ENCODE measurements around the gene CTNND2.

Gene CTNND2

DNA sequence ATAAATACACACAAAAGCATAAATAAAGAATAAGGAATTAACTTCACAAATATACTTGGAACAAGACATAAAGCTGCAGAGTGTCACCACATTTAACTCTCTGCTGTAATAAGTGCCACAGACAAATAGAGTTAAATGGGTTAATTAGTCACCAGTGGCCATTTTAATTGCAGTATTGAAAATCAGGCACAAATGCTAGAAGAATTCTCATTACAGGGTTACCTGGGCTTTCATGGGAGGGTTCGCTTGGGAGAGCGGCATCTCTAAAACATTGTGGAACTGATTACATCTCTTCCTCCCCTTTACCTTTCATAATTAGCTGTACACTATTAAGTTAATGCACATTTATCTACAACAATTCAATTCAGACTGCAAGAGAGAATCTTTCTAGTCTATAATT, 637.9 kb downstream of the CTNND2 start:
- ATAC-seq (ENCODE audit: insufficient read depth, low read depth) = no peak
- no peaks in the 10 kb centered on the region for H3K79me2 ChIP-seq (ENCODE audit: insufficient read depth, low read length)
- no peak overlapping the region for H3K9ac ChIP-seq (ENCODE audit: low read depth, low read length)
- no peaks in the 10 kb centered on the region for H3K27me3 ChIP-seq (ENCODE audit: insufficient read depth, low read length, poor library complexity)
- H3K4me1 ChIP-seq (ENCODE audit: insufficient read depth, low read length) = no peaks in the 10 kb centered on the region
- H3K4me2 ChIP-seq (ENCODE audit: insufficient read depth, low read length) = no peak overlapping the region
- no peaks in the 10 kb centered on the region for H3K36me3 ChIP-seq (ENCODE audit: insufficient read depth, low read length)
- H3K9me3 ChIP-seq (ENCODE audit: insufficient read depth, low read length, severe bottlenecking) = no peaks in the 10 kb centered on the region
- no peaks in the 10 kb centered on the region for H4K20me1 ChIP-seq (ENCODE audit: insufficient read depth, low read length)
- H3K27ac ChIP-seq (ENCODE audit: low read length) = no peak overlapping the region
- TF ChIP-seq EZH2 (IDR thresholded peaks at IDR 0.05; ENCODE audit: borderline replicate concordance, low read depth, low read length, severe bottlenecking) = no peak
- TF ChIP-seq, protein P1, sequence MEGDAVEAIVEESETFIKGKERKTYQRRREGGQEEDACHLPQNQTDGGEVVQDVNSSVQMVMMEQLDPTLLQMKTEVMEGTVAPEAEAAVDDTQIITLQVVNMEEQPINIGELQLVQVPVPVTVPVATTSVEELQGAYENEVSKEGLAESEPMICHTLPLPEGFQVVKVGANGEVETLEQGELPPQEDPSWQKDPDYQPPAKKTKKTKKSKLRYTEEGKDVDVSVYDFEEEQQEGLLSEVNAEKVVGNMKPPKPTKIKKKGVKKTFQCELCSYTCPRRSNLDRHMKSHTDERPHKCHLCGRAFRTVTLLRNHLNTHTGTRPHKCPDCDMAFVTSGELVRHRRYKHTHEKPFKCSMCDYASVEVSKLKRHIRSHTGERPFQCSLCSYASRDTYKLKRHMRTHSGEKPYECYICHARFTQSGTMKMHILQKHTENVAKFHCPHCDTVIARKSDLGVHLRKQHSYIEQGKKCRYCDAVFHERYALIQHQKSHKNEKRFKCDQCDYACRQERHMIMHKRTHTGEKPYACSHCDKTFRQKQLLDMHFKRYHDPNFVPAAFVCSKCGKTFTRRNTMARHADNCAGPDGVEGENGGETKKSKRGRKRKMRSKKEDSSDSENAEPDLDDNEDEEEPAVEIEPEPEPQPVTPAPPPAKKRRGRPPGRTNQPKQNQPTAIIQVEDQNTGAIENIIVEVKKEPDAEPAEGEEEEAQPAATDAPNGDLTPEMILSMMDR (IDR thresholded peaks at IDR 0.05; ENCODE audit: borderline replicate concordance, extremely low read depth, low read length, poor library complexity, severe bottlenecking) = no peak
- H3K4me3 ChIP-seq (ENCODE audit: low read depth in 1 of 2, low read length in 2 of 2) = no peak overlapping the region
- H2AFZ ChIP-seq (ENCODE audit: low read depth, low read length) = no peak overlapping the region
- DNase-seq = no peak

DNA sequence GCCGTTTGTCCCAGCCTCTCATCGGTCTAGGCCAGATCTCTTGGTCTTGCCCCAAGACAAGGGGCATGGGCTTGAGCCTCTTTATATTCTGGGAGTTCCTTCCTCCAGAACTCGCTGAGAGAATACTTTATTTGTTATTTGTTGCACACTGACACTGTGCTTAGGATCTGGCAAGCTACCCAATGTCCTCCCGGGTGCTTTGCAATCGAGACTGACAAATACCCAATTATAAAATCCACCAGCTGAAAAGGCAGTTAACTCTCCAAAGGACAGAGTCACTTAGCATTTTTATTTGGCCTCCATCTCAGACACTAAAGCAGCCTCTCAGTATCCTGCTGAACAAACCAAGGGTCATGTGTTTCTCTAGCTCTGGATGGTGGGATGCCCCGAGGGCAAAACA, 643.0 kb downstream of the CTNND2 start:
- Histone ChIP-seq H3K79me2 (ENCODE audit: insufficient read depth, low read length) (no peaks in the 10 kb centered on the region), H3K4me1 (ENCODE audit: insufficient read depth, low read length) (no peaks in the 10 kb centered on the region), H3K9ac (ENCODE audit: low read depth, low read length) (no peak overlapping the region), H2AFZ (ENCODE audit: low read depth, low read length) (no peak overlapping the region), H3K4me3 (ENCODE audit: low read depth in 1 of 2, low read length in 2 of 2) (no peak overlapping the region), H3K27me3 (ENCODE audit: insufficient read depth, low read length, poor library complexity) (no peaks in the 10 kb centered on the region), H3K36me3 (ENCODE audit: insufficient read depth, low read length) (no peaks in the 10 kb centered on the region), H3K4me2 (ENCODE audit: insufficient read depth, low read length) (no peak overlapping the region), H3K9me3 (ENCODE audit: insufficient read depth, low read length, severe bottlenecking) (no peaks in the 10 kb centered on the region), H4K20me1 (ENCODE audit: insufficient read depth, low read length) (no peaks in the 10 kb centered on the region), H3K27ac (ENCODE audit: low read length) (no peak overlapping the region)
- no peak for DNase-seq
- TF ChIP-seq, protein P1 (IDR thresholded peaks at IDR 0.05; ENCODE audit: borderline replicate concordance, extremely low read depth, low read length, poor library complexity, severe bottlenecking) = no peak
- TF ChIP-seq EZH2 (IDR thresholded peaks at IDR 0.05; ENCODE audit: borderline replicate concordance, low read depth, low read length, severe bottlenecking) = no peak
- ATAC-seq (ENCODE audit: insufficient read depth, low read depth) = no peak

DNA sequence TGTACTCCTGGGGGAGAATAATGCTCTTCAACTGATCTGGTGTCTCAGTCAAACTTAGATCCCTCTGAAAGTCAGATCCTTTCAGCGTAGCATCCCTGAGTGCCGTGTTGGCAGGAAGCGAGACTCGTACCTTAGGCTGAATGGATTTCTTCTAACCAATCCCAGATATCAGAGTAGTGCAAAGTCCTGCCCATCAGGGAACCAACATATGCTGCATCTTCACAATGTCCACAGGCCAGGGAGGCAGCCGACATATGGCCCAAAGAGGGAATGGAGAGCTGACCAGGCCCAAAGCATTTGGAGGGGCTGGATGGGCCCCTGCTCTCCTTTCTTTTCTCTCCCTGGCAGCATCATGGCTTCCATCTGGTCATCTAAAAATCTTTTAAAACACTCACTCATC, 646.2 kb downstream of the CTNND2 start:
- TF ChIP-seq EZH2 (IDR thresholded peaks at IDR 0.05; ENCODE audit: borderline replicate concordance, low read depth, low read length, severe bottlenecking) = no peak
- TF ChIP-seq, protein P1 (IDR thresholded peaks at IDR 0.05; ENCODE audit: borderline replicate concordance, extremely low read depth, low read length, poor library complexity, severe bottlenecking) = no peak
- no peak overlapping the region for H3K27ac ChIP-seq (ENCODE audit: low read length)
- H3K36me3 ChIP-seq (ENCODE audit: insufficient read depth, low read length) = no peaks in the 10 kb centered on the region
- no peak for DNase-seq
- no peak overlapping the region for H2AFZ ChIP-seq (ENCODE audit: low read depth, low read length)
- H3K79me2 ChIP-seq (ENCODE audit: insufficient read depth, low read length) = no peaks in the 10 kb centered on the region
- H3K9ac ChIP-seq (ENCODE audit: low read depth, low read length) = no peak overlapping the region
- no peak overlapping the region for H3K4me2 ChIP-seq (ENCODE audit: insufficient read depth, low read length)
- ATAC-seq (ENCODE audit: insufficient read depth, low read depth) = no peak
- no peaks in the 10 kb centered on the region for H3K27me3 ChIP-seq (ENCODE audit: insufficient read depth, low read length, poor library complexity)
- no peaks in the 10 kb centered on the region for H3K4me1 ChIP-seq (ENCODE audit: insufficient read depth, low read length)
- H4K20me1 ChIP-seq (ENCODE audit: insufficient read depth, low read length) = no peaks in the 10 kb centered on the region
- H3K4me3 ChIP-seq (ENCODE audit: low read depth in 1 of 2, low read length in 2 of 2) = no peak overlapping the region
- H3K9me3 ChIP-seq (ENCODE audit: insufficient read depth, low read length, severe bottlenecking) = no peaks in the 10 kb centered on the region

DNA sequence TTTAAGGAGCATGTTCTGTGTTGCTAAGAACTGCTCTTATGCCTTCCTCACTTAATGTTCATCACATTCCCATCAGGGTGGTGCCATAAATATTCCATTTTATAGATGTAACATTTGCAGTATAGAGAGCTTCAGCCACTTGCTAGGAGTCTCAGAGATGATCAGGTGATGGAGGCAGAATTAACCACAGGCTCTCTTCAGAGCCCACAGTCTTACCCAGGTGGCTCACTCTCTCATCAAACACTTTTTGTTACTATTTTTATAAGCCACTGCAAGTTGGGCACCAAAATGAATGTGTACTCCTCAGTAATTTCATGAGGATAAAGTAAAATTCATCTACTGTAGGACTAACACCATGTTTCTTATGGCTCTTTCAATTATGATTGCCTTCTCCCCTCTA, 651.7 kb downstream of the CTNND2 start:
- no peak for ATAC-seq (ENCODE audit: insufficient read depth, low read depth)
- H3K4me2 ChIP-seq (ENCODE audit: insufficient read depth, low read length) = no peak overlapping the region

More for the DNA sequence above, 651.7 kb downstream of the CTNND2 start:
- Histone ChIP-seq H3K27me3 (ENCODE audit: insufficient read depth, low read length, poor library complexity) (no peaks in the 10 kb centered on the region), H3K4me3 (ENCODE audit: low read depth in 1 of 2, low read length in 2 of 2) (no peak overlapping the region), H3K9ac (ENCODE audit: low read depth, low read length) (no peak overlapping the region), H3K79me2 (ENCODE audit: insufficient read depth, low read length) (no peaks in the 10 kb centered on the region), H4K20me1 (ENCODE audit: insufficient read depth, low read length) (no peaks in the 10 kb centered on the region), H2AFZ (ENCODE audit: low read depth, low read length) (no peak overlapping the region), H3K9me3 (ENCODE audit: insufficient read depth, low read length, severe bottlenecking) (no peaks in the 10 kb centered on the region), H3K4me1 (ENCODE audit: insufficient read depth, low read length) (no peaks in the 10 kb centered on the region), H3K36me3 (ENCODE audit: insufficient read depth, low read length) (no peaks in the 10 kb centered on the region), H3K27ac (ENCODE audit: low read length) (no peak overlapping the region)
- no peak for TF ChIP-seq EZH2 (IDR thresholded peaks at IDR 0.05; ENCODE audit: borderline replicate concordance, low read depth, low read length, severe bottlenecking)
- TF ChIP-seq, protein P1 (IDR thresholded peaks at IDR 0.05; ENCODE audit: borderline replicate concordance, extremely low read depth, low read length, poor library complexity, severe bottlenecking) = no peak
- DNase-seq = no peak

All from DND-41 (cell line).